Ovary (tissue), 9 donors: ENCODE measurements around the gene TRAPPC8. TPM values are rescaled to one million over a fixed set of nuclear protein-coding genes. Genes with fewer than 3 reads are reported as not detected.

ENCODE experiments used
- DNase-seq, 5 donors: peaks; one replicate each; pipeline ENCODE4 v3.0.0-alpha.2; 2019 to 2020
- H3K27ac ChIP-seq, 2 donors: fragments of 200-600 bp; one replicate each; pipeline versions ENCODE4 v1.5.1 to v1.8.0; 2019 to 2022
- H3K27me3 ChIP-seq: fragments of 200-600 bp; one replicate; pipeline ENCODE4 v1.8.0; 2022
- H3K36me3 ChIP-seq: fragments of 200-600 bp; sonication (generic); one replicate; pipeline ENCODE4 v1.5.1; 2019
- H3K4me1 ChIP-seq: one replicate; pipeline ENCODE4 v1.8.1; 2013; ENCODE audit warnings: mild to moderate bottlenecking, moderate library complexity; ENCODE audit not compliant: insufficient read depth
- H3K4me3 ChIP-seq: fragments of 200-600 bp; sonication (generic); one replicate; pipeline ENCODE4 v1.5.1; 2017
- H3K9me3 ChIP-seq, 2 donors: fragments of 200-600 bp in 1 of 2; sonication (generic) in 1 of 2; one replicate each; pipeline versions ENCODE4 v1.5.1 to v1.8.1; 2013 to 2019; ENCODE audit warnings: mild to moderate bottlenecking in 1 of 2, moderate library complexity in 1 of 2
- CTCF ChIP-seq, 3 donors: fragments of 450-650 bp in 2 of 3; fragments of 200-600 bp in 1 of 3; IDR thresholded peaks; one replicate each; pipeline versions ENCODE4 v1.5.1 to v1.8.0; 2016 to 2022; ENCODE audit warnings: antibody characterized with exemption in 3 of 3, mild to moderate bottlenecking in 1 of 3
- EP300 ChIP-seq: sonication (generic); formaldehyde crosslinking; IDR thresholded peaks from one replicate; pipeline ENCODE4 v1.6.1; 2017; ENCODE audit warnings: antibody characterized with exemption
- POLR2A ChIP-seq: fragments of 450-650 bp; IDR thresholded peaks from one replicate; pipeline ENCODE4 v1.6.1; 2017; ENCODE audit warnings: antibody characterized with exemption, mild to moderate bottlenecking, moderate library complexity
- WGBS, 3 donors: extraction: QIAGEN DNeasy Blood & Tissue Kit in 1 of 3; methylation state at CpG; one replicate each; pipeline versions ENCODE4 v1.1.5 to v1.1.7; 2013 to 2017; 5-methylcytosine and 5-hydroxymethylcytosine counted together
- intact Hi-C, 4 donors: fragments of 100-400 bp; cut with DNase I; formaldehyde crosslinking; loops; one replicate each; pipeline versions ENCODE4 v1.11.0 to v1.15.1; 2022 to 2023
- polyA plus RNA-seq, 2 donors: library from polyadenylated mRNA; stranded (reverse); fragments of 200-250 nt in 1 of 2; fragments of 350-450 nt in 1 of 2; fragmentation: Illumina TruSeq in 1 of 2; extraction: RNeasy Lipid Tissue Mini Kit (QIAGEN cat#74804) in 1 of 2; gene quantifications; one replicate each; pipeline ENCODE4 v1.2.3, GENCODE V29; 2013 to 2014
- total RNA-seq, 7 donors: library from RNA; depleted of rRNA in 2 of 7; stranded (reverse); fragments of >200 nt in 2 of 7; fragmentation: NEBNext Ultra II Directional in 3 of 7; extraction: Animal tissue kit (Norgen Biotek cat#: 25700) in 3 of 7; gene quantifications; one replicate each; pipeline versions ENCODE4 v1.1.0 to v1.2.4, GENCODE V29; 2016 to 2023
- donor health status: DM: no; HTN: no; CAD: no; lungs with moderate emphysema.
- donor health status: DM: no; HTN: no; CAD: no.
- donor health status: Bipolar disorder and iron deficiency.
- donor health status: DM: yes; HTN: yes; CAD: no.
- donor health status: DM: no; HTN: no; CAD: no.
- donor health status: DM: yes; HTN: yes; CAD: no.

Gene TRAPPC8
- total and polyA plus RNA-seq, 9 donors = 15.5 to 47.1 (median 31.1) TPM

GRCh38 chr18:31877900-31878299 is 65.0 kb downstream of the TRAPPC8 start:
- Histone ChIP-seq H3K4me3 (no peak overlapping the region), H3K27ac (no peak overlapping the region), H3K4me1 (no peaks in the 10 kb centered on the region), H3K27me3 (no peaks in the 10 kb centered on the region), H3K9me3 (no peaks in the 10 kb centered on the region), H3K36me3 (no peaks in the 10 kb centered on the region)
- 98% methylated on average over 5 of the region's 5 CpGs for WGBS, 3 donors
- intact Hi-C loops = no loop called here
- DNase-seq = no peak
- TF ChIP-seq CTCF (IDR thresholded peaks at IDR 0.05) = no peak
- no peak for TF ChIP-seq EP300
- TF ChIP-seq POLR2A = no peak

GRCh38 chr18:31876707-31877106 is 66.2 kb downstream of the TRAPPC8 start:
- TF ChIP-seq CTCF (IDR thresholded peaks at IDR 0.05) (no peak), EP300 (no peak), POLR2A (no peak)
- no peak overlapping the region for H3K4me3 ChIP-seq
- intact Hi-C loops = no loop called here
- H3K27ac ChIP-seq = no peak overlapping the region
- H3K9me3 ChIP-seq = no peaks in the 10 kb centered on the region
- no peaks in the 10 kb centered on the region for H3K27me3 ChIP-seq
- no peaks in the 10 kb centered on the region for H3K4me1 ChIP-seq
- 69 to 79% (median 79%) methylated on average over 4 of the region's 4 CpGs for WGBS, 3 donors
- no peaks in the 10 kb centered on the region for H3K36me3 ChIP-seq
- DNase-seq = no peak

GRCh38 chr18:31875301-31875700 is 67.6 kb downstream of the TRAPPC8 start:
- intact Hi-C loops = no loop called here
- H3K36me3 ChIP-seq = no peaks in the 10 kb centered on the region
- H3K27ac ChIP-seq = no peak overlapping the region
- no peak for DNase-seq
- WGBS, 3 donors = 75 to 88% (median 80%) methylated on average over 2 of the region's 2 CpGs
- H3K4me1 ChIP-seq = no peaks in the 10 kb centered on the region
- no peak overlapping the region for H3K4me3 ChIP-seq
- H3K27me3 ChIP-seq = no peaks in the 10 kb centered on the region
- H3K9me3 ChIP-seq = no peaks in the 10 kb centered on the region
- TF ChIP-seq POLR2A (no peak), CTCF (IDR thresholded peaks at IDR 0.05) (no peak), EP300 (no peak)

- Histone ChIP-seq H3K4me1 (no peaks in the 10 kb centered on the region), H3K4me3 (no peak overlapping the region), H3K27me3 (no peaks in the 10 kb centered on the region), H3K36me3 (no peaks in the 10 kb centered on the region), H3K27ac (no peak overlapping the region), H3K9me3 (no peaks in the 10 kb centered on the region)
- no peak for DNase-seq
- 95 to 100% (median 96%) methylated on average over 1 of the region's 1 CpG for WGBS, 3 donors
- no peak for TF ChIP-seq EP300
- no peak for TF ChIP-seq POLR2A
- no peak for TF ChIP-seq CTCF (IDR thresholded peaks at IDR 0.05)
- intact Hi-C loops = no loop called here
Measured at GRCh38 chr18:31863103-31863502, 79.8 kb downstream of the TRAPPC8 start.

GRCh38 chr18:31860488-31860887 is 82.4 kb downstream of the TRAPPC8 start:
- H3K36me3 ChIP-seq = no peaks in the 10 kb centered on the region
- TF ChIP-seq CTCF (IDR thresholded peaks at IDR 0.05) (no peak), EP300 (no peak), POLR2A (no peak)
- H3K4me3 ChIP-seq = no peak overlapping the region
- H3K27me3 ChIP-seq = no peaks in the 10 kb centered on the region
- no peak overlapping the region for H3K27ac ChIP-seq
- no peaks in the 10 kb centered on the region for H3K9me3 ChIP-seq
- no peak for DNase-seq
- H3K4me1 ChIP-seq = no peaks in the 10 kb centered on the region
- intact Hi-C loops = no loop called here
